Erythroblast (primary cell): ENCODE measurements around the gene RETREG2.

Experiments
- DNase-seq, 2 experiments: peaks; one replicate each; lab custom pipeline; 2025; lab: John Stamatoyannopoulos, UW
- GATA1 ChIP-seq: IDR thresholded peaks from 2 replicates; pipeline ENCODE4 v1.6.1; 2011; ENCODE audit warnings: low read depth, mild to moderate bottlenecking, control low read depth, low read length, moderate library complexity
- POLR2A ChIP-seq: IDR thresholded peaks from 2 replicates; pipeline ENCODE4 v1.6.1; 2011; ENCODE audit warnings: mild to moderate bottlenecking, low read length

The RETREG2 gene

DNA sequence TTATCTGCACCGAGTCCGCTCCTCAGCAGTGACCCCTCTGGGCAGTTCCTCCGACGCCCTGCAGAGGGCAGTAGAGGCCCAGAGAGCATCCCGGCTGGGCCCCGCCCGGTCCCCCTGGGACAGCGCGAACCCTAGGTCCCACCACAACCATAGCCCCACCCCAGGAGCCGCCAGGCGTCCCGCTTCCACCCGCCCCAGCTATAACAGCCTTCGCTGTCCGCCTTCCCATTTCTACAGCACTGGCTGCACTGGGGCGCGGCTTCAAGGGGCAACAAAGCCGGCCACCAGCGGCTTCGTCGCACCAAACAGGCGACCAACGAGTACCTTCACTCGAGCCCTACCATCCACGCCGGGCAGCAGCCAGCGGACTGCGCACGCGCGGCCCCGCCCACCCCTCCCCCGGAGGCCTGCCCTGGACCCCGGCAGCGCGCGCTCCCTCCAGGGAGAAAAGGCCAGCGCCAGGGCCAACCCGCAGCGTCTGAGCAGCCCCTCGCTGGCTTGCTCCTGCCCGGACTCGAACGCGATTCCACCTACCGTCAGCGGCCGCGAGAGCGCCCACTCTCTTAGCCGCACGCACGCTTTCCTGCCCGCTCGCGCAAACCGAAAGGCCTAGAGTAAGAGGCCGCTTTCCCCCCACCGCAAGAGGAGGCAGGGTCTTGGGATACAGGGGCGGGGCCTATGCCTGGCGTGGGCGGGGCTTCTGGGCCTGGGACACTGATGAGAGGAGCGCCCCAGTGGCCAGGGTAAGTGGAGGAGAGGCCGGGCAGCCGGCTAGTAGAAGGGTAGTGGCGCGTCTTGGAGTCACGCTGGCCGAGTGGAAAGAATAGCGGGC is 17.7 kb upstream of the RETREG2 start, which contains the start of gene NHEJ1:
Gene NHEJ1, minus strand, starts transcription at position 630 of the 832 bp plus-strand sequence. CDS start 2,453 bp downstream, outside the sequence.
- peak; percentile 94 to 96 for DNase-seq
- no peak for TF ChIP-seq GATA1
- TF ChIP-seq POLR2A, result peak; percentile 70

DNA sequence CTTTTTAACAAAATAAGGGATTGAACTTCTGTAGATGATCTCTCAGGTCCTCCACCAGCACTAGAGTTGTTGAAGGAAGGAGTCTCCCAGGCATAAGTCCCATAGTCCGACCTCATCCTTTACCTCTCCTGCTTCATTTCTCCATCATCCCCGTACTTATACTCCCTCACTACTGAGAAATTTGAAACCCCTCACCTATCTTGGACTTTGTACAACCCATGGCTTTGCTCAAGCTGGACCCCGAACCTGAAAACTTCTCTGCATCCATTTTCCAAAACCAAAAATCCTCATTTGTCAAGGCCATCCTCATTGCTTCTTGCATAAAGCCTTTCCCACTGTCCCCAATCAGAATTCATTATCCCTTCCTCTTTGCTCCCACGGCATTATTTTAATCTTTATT is 17.0 kb upstream of the RETREG2 start:
- no peak for DNase-seq
- no peak for TF ChIP-seq GATA1
- TF ChIP-seq POLR2A, result no peak

DNA sequence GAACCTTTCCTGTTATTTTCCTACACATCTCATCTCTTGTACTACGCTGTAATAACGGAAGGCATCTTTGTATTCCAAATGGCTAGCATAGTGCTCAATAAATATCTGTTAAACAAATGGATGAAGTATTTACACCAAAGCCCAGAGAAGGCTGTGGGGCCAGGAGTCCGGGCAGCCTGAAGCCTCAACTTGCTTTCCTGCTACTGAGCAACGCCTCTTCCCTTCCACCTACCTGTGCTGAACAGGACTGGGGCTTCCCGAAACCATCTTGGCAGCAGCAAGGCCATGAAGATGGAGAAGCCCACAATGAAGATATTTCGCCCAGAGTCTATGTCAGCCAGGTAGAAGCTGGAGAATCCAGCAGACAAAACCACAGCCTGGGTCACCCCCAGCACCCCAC is 14.9 kb upstream of the RETREG2 start:
- TF ChIP-seq GATA1 (no peak), POLR2A (no peak)
- no peak for DNase-seq

DNA sequence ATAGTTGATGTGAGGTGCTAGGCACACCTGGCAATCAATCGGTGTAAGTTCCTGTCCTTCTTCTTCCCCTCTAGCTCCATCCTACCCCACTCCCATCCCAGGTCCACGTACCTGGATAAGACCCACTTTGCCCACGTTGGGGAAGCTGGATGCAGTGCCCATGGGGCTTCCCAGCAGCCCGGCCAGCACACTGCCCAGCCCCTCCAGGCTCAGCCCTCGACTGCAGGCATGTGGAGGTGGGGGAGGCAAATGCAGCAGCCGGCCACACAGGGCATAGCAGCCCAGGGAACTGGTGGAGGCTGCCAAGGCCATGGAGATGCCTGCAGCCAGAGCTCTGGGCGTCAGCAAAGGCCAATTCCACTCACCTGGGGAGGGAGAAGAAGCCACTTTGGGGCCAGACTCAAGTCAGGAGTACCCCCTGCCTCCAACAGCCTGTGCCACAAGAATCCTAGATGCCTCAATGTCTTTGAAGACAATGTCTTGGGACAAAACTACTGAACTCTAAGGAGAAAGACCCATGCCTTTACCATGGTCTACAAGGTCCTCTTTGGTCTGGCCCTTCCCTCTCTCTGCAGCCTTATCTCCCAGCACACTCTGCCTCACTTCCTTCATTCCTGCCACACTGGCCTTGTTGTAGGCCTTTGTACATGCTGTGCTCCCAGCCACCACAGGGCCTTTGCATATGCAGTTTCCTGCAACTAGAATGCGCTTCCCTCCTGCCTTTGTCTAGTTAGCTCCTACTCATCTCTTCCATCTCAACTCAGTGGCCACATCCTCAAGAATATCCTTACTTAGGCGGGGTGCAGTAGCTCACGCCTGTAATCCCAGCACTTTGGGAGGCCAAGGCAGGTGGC is 12.8 kb upstream of the RETREG2 start:
- DNase-seq, result no peak
- TF ChIP-seq POLR2A (no peak), GATA1 (no peak)

DNA sequence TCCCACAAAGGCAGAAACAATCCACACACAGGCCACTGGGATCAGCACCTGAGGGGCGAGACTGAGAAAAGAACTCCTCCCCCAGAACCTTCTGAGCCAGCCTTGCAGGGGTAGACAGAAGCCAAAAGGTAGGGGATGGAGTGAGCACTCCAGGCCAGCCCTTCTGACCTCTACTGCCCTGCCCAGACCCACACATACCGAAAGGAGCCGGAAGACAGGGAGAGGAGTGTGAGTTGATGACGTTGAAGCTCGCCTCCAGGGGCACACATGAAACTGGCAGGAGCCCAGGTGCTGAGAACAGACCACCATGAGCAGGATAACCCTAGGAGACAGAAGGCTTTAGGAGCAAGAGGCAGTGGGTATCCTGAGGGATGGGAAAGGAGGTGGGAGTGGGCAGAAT is 10.1 kb upstream of the RETREG2 start:
- TF ChIP-seq POLR2A (no peak), GATA1 (no peak)
- no peak for DNase-seq

DNA sequence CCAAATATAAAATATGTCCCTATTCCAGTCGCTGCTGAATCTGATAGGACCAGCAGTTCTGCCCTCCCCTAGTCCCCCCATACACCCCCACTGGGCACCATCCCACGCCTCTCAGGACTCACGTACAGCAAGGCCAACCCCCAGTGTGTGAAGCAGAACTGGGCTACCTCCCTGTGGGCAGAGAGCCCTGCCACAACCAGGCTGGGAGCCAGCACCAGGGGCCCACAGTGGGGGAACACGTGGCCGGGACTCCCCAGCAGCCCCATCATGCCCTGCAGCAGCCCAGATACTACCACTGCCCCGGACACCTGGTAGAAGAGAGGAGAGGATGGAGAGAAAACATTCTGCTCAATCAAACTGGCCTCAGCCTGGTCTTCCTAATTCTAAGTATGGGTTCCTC is 9.5 kb upstream of the RETREG2 start:
- no peak for DNase-seq
- TF ChIP-seq GATA1, result no peak
- TF ChIP-seq POLR2A, result no peak

DNA sequence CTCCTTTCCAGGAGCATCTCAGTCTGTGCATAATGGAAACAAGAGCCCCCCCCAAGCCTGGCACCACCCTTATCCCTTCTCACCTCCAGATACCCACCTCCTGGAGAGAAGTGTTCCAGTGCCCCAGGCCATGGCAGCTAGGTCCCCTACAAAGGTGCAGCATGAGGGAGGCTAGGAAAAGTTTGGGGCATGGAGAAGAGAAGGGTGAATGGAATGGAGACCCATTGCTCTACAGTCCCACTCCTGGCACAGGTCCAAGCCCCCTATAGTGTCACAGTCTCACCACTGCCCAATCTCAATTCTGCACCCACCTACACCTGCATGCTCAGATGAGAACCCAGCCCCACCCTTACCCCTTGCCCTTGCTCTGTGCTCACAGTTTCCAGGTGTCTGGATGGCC is 9.1 kb upstream of the RETREG2 start:
- DNase-seq, result no peak
- no peak for TF ChIP-seq GATA1
- TF ChIP-seq POLR2A, result no peak

DNA sequence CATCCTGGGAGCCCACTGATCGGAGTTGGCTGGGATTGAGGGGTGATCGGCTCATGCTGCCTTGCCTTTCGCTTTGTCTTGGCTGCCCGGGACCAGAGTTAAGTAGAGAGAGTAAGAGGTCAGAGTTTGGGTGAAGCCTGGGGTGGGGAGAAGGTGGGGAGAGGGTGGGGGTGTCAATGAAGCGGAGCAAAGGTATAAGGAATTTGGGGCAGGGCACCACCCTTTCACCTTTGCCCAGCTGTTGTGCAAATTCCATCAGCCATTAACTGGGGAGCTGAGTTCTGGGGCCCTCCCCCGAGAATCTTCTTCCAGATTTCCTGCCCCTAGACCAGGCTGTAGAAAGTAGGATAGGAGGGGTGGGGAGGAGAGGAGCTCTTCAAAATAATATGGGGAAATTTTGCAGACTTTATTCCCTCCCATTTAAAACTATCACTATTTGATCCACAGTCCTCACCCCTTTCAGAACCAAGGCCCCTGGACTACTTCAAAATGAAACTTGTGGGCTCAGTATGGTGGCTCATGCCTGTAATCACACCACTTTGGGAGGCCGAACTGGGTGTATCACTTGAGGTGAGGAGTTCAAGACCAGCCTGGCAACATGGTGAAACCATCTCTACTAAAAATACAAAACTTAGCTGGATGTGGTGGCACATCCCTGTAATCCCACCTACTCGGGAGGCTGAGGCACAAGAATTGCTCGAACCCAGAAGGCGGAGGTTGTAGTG is 8.0 kb upstream of the RETREG2 start, which contains the start of gene SLC23A3:
Gene SLC23A3, minus strand, starts transcription at position 100 of the 725 bp plus-strand sequence. Its CDS starts 45 bp downstream, at position 55.
- TF ChIP-seq POLR2A (no peak), GATA1 (no peak)
- DNase-seq, result no peak

DNA sequence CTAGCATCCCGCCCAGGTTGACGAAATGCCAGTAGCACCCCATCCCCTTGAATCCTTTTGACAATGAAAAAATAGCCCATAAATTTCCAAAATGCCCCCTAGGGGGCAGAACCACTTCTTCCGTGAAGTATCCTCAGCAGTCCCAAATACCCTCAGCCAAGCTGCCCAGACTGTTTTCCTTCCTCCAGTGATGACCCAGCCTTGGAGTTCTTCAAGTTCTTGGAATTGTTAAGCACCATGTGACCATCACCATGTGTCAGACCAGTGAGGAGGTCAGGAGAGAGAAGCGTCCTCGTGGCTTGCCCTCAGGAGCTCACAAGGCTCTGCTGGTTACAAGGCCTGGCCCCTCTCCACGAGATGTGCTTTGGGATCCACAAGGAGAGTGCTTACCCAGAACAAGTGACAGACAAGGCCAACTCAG is 6.8 kb upstream of the RETREG2 start:
- DNase-seq, result peak; percentile 47 to 69
- no peak for TF ChIP-seq POLR2A
- TF ChIP-seq GATA1, result no peak

DNA sequence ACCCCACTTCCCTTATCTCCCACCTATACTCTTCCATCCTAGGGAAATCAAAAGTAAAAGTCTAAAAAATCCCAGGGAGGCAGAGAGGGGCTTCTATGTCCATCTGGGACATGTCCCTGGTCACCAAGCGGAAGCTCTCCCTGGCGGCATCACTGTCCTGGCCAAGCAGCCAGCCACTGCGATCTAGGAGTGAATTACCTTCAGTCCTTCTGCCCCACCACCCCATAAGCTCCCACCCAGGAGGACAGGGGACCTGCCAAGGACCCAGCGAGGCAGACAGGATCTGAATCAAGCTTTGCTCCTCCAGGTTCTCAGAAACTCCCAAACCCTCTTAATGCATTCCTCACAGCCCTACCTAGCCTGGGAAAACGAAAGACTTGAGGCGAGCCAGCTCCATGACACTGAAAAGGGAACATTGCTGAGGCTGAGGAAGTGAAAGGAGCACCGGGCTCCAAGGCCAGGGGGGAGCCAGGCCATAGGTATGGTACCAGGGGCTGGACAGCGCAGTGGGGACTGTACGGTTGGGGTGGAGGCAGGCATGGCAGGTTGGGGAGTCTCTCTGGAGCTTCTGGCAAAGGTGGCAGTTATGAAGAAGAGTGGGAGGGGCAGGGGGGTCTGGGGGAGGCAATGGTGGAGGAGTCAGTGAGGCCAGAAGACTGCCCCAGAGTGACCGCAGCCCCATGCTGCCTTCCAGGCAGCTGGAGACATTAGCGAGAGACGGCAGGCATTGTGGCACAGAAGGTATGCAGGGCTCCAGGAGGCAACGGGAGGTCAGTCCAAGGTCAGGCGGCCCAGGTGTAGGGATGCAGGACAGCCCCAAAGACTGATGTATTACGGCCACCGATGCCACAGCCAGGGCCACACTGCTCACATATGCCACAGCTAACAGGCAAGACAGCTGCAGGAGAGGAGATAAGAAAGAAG is 5.6 kb upstream of the RETREG2 start:
- DNase-seq, result peak in 1 of 2 experiments; percentile 48
- no peak for TF ChIP-seq GATA1
- TF ChIP-seq POLR2A, result no peak

DNA sequence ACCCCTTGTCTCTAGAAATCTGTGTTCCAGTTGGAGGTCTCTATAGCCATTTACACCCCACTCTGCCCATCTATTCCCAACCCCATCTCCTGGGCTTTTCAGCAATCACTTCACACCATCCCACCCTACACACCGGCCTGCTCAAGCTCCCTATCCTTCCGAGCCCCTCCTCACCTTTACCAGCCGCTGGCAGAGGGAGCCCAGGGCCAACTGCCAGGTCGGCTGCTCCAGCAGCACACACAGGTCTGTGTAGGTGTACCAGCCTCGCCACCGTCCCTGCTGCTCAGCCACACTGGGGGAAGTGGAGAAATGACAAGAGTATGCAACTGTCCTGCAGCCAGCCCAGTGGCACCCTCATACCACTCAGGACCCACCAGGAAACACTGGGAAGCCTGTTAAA is 4.9 kb upstream of the RETREG2 start:
- no peak for DNase-seq
- TF ChIP-seq GATA1, result no peak
- no peak for TF ChIP-seq POLR2A

DNA sequence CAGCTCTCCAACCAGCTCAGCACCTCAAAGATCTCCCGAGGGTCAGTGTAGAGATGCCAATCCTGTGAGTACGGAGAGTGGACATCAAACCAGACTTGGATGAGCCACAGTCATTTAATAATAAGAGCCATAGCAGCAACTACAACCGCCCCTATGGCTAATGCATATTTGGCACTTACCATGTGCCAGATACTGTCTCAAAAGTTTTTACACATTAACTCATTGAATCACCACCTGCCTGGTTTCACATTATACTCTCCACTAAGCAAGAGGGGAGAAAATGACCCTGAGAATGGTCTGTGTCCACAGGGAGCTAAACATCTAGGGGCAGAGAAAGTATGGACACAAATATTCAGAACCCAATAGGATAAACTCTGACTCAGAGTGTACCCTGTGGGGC is 3.9 kb upstream of the RETREG2 start:
- TF ChIP-seq POLR2A, result no peak
- TF ChIP-seq GATA1, result no peak

DNA sequence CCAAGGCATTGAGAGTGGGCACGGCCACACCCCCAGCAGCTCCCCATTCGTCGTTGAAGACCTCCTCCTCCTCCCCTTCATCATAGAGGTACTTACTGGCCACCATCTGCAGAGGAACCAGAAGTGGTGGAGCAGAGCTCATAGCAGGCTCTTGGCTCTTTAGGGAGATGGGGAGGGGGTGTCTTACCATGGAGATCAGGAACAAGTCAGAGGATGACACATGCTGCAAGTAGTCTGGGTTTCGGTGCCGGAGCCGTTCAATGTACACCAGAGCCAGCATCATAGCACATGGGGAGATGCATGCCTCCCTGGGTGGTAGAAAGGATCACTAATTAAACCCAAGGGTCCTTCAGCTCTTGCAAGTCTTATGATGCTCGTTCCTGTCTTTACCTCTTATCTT is 3.3 kb upstream of the RETREG2 start:
- no peak for TF ChIP-seq GATA1
- DNase-seq, result no peak

More for the DNA sequence above, 3.9 kb upstream of the RETREG2 start:
- no peak for DNase-seq

DNA sequence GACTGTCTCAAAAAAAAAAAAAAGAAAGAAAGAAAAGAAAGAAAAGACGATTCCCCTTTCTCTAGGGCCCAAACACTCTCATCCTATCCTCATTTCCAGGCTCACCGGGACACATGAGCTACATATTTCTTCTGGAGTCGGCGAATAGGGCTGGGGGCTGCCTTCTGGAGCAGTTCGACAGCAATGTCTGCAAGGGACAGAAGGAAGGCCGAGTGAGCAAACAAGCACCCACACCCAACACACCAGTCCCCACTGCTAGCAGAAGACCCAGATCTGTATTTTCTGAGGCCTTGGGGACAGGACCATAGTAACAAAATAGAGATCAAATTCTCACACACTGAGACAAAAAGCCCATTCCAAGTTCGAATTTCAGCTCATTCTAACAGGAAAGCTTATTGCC is 2.6 kb upstream of the RETREG2 start:
- TF ChIP-seq GATA1 (no peak), POLR2A (no peak)
- no peak for DNase-seq
